SU-DHL-6 (cell line): ENCODE measurements around the gene CAV1.

Source experiments
- H2AFZ ChIP-seq: fragments of 200-600 bp; sonication (generic); 2 replicates; pipeline ENCODE4 v1.6.1; 2014; ENCODE audit warnings: low read depth, mild to moderate bottlenecking, moderate library complexity, mixed read lengths, antibody characterized with exemption, low read length; ENCODE audit not compliant: severe bottlenecking
- H3F3A ChIP-seq: fragments of 200-600 bp; shearing (Covaris generic); 2 replicates; pipeline ENCODE4 v1.6.0; 2016; ENCODE audit warnings: antibody characterized with exemption, mild to moderate bottlenecking; ENCODE audit not compliant: insufficient read depth
- H3K27ac ChIP-seq: fragments of 200-600 bp; sonication (generic); 2 replicates; pipeline ENCODE4 v1.5.1; 2016; ENCODE audit warnings: low read depth, mild to moderate bottlenecking, low read length, moderate library complexity, mixed read lengths
- H3K27me3 ChIP-seq: fragments of 200-600 bp; sonication (generic), shearing (Covaris generic); 2 replicates; pipeline ENCODE4 v1.6.0; 2014; ENCODE audit warnings: mild to moderate bottlenecking, low read length
- H3K36me3 ChIP-seq: fragments of 200-600 bp; sonication (generic); 2 replicates; pipeline ENCODE4 v1.6.1; 2014; ENCODE audit warnings: mild to moderate bottlenecking, low read length, mixed read lengths
- H3K4me2 ChIP-seq: fragments of 300-600, 200-600 bp; shearing (Covaris generic), sonication (generic); 2 replicates; pipeline ENCODE4 v1.6.0; 2014; ENCODE audit warnings: low read length, low read depth, mild to moderate bottlenecking; ENCODE audit not compliant: poor library complexity, severe bottlenecking
- H3K4me3 ChIP-seq: fragments of 200-600 bp; sonication (generic); 2 replicates; pipeline ENCODE4 v1.5.1; 2014; ENCODE audit warnings: antibody characterized with exemption, low read length, mild to moderate bottlenecking, mixed read lengths; ENCODE audit not compliant: insufficient read depth, poor library complexity, severe bottlenecking
- H3K79me2 ChIP-seq: fragments of 200-600 bp; sonication (generic); 2 replicates; pipeline ENCODE4 v1.6.1; 2014; ENCODE audit warnings: mild to moderate bottlenecking, low read length, moderate library complexity; ENCODE audit not compliant: insufficient read depth
- H3K9ac ChIP-seq: fragments of 200-600 bp; sonication (generic); 2 replicates; pipeline ENCODE4 v1.7.0; 2014; ENCODE audit warnings: mild to moderate bottlenecking, low read length
- H3K9me2 ChIP-seq: fragments of 200-600 bp; sonication (generic); replicated peaks from 2 replicates; pipeline ENCODE4 v1.6.1; 2014; ENCODE audit warnings: low read length; ENCODE audit not compliant: insufficient read depth
- H3K9me3 ChIP-seq: fragments of 200-600 bp; sonication (generic); 2 replicates; pipeline ENCODE4 v1.6.1; 2014; ENCODE audit warnings: low read length, mixed read lengths; ENCODE audit not compliant: insufficient read depth
- H4K20me1 ChIP-seq: fragments of 200-600 bp; sonication (generic); 2 replicates; pipeline ENCODE4 v1.6.1; 2014; ENCODE audit warnings: low read depth, mild to moderate bottlenecking, antibody characterized with exemption, low read length, moderate library complexity, mixed read lengths
- CTCF ChIP-seq: fragments of 200-600 bp; sonication (generic); IDR thresholded peaks from one replicate; pipeline ENCODE4 v1.5.1; 2017; ENCODE audit warnings: antibody characterized with exemption, mild to moderate bottlenecking, low read length, moderate library complexity; ENCODE audit not compliant: insufficient read depth, poor library complexity, severe bottlenecking
- EZH2phosphoT487 ChIP-seq: fragments of 200-600 bp; sonication (generic), shearing (Covaris generic); conservative IDR thresholded peaks from 2 replicates; pipeline ENCODE4 v1.6.1; 2018; ENCODE audit warnings: mild to moderate bottlenecking, antibody characterized with exemption, low read length, moderate library complexity, mixed read lengths

The CAV1 gene

GRCh38 chr7:116535416-116535815, 10.6 kb downstream of the CAV1 start:
- no peak overlapping the region for H3K4me3 ChIP-seq
- no peaks in the 10 kb centered on the region for H3K9me3 ChIP-seq
- H2AFZ ChIP-seq = no peak overlapping the region
- H3K9me2 ChIP-seq = no peaks in the 10 kb centered on the region
- no peak overlapping the region for H3K4me2 ChIP-seq
- no peaks in the 10 kb centered on the region for H3K36me3 ChIP-seq
- no peak overlapping the region for H3K27ac ChIP-seq
- TF ChIP-seq EZH2phosphoT487 (no peak), CTCF (no peak)
- no peaks in the 10 kb centered on the region for H3K79me2 ChIP-seq
- no peaks in the 10 kb centered on the region for H3K27me3 ChIP-seq
- H4K20me1 ChIP-seq = no peaks in the 10 kb centered on the region
- no peak overlapping the region for H3K9ac ChIP-seq
- no peaks in the 10 kb centered on the region for H3F3A ChIP-seq

GRCh38 chr7:116538138-116538537, 13.3 kb downstream of the CAV1 start:
- no peaks in the 10 kb centered on the region for H4K20me1 ChIP-seq
- H2AFZ ChIP-seq = no peak overlapping the region
- H3K4me3 ChIP-seq = no peak overlapping the region
- TF ChIP-seq CTCF (no peak), EZH2phosphoT487 (no peak)
- no peak overlapping the region for H3K27ac ChIP-seq
- H3K4me2 ChIP-seq = no peak overlapping the region
- H3F3A ChIP-seq = no peaks in the 10 kb centered on the region
- H3K9ac ChIP-seq = no peak overlapping the region
- no peaks in the 10 kb centered on the region for H3K27me3 ChIP-seq
- H3K36me3 ChIP-seq = no peaks in the 10 kb centered on the region
- H3K9me2 ChIP-seq = no peaks in the 10 kb centered on the region
- H3K9me3 ChIP-seq = no peaks in the 10 kb centered on the region
- no peaks in the 10 kb centered on the region for H3K79me2 ChIP-seq

- no peak overlapping the region for H2AFZ ChIP-seq
- H3K4me2 ChIP-seq = no peak overlapping the region
- TF ChIP-seq CTCF (no peak), EZH2phosphoT487 (no peak)
- no peaks in the 10 kb centered on the region for H4K20me1 ChIP-seq
- H3K4me3 ChIP-seq = no peak overlapping the region
- no peaks in the 10 kb centered on the region for H3F3A ChIP-seq
- H3K79me2 ChIP-seq = no peaks in the 10 kb centered on the region
- H3K9me3 ChIP-seq = no peaks in the 10 kb centered on the region
- H3K27me3 ChIP-seq = no peaks in the 10 kb centered on the region
- no peak overlapping the region for H3K9ac ChIP-seq
- H3K27ac ChIP-seq = no peak overlapping the region
- no peaks in the 10 kb centered on the region for H3K36me3 ChIP-seq
- no peaks in the 10 kb centered on the region for H3K9me2 ChIP-seq
Measured at GRCh38 chr7:116539879-116540278, 15.0 kb downstream of the CAV1 start.
